ENCODE results near the gene RTTN. TPM values are rescaled to one million over a fixed set of nuclear protein-coding genes. Genes with fewer than 3 reads are reported as not detected.
"Not testable (repeated sequence)": the region's sequence is repeated elsewhere in the genome, so short reads cannot be mapped to it uniquely, and the experiment has no call there.

Gene RTTN
- total RNA-seq, 1 donor from 2014 or later = 9.5 TPM

GRCh38 chr18:70243131-70243929, 37.8 kb upstream of the RTTN start:
- no peak for DNase-seq (ENCODE audit: low spot score in 2 of 2)
- peaks cover 0 to 3% of the 10 kb centered on the region in 2 donors for H3K4me1 ChIP-seq
- no peaks in the 10 kb centered on the region for H3K9me3 ChIP-seq
- TF ChIP-seq, protein P1, sequence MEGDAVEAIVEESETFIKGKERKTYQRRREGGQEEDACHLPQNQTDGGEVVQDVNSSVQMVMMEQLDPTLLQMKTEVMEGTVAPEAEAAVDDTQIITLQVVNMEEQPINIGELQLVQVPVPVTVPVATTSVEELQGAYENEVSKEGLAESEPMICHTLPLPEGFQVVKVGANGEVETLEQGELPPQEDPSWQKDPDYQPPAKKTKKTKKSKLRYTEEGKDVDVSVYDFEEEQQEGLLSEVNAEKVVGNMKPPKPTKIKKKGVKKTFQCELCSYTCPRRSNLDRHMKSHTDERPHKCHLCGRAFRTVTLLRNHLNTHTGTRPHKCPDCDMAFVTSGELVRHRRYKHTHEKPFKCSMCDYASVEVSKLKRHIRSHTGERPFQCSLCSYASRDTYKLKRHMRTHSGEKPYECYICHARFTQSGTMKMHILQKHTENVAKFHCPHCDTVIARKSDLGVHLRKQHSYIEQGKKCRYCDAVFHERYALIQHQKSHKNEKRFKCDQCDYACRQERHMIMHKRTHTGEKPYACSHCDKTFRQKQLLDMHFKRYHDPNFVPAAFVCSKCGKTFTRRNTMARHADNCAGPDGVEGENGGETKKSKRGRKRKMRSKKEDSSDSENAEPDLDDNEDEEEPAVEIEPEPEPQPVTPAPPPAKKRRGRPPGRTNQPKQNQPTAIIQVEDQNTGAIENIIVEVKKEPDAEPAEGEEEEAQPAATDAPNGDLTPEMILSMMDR (IDR thresholded peaks at IDR 0.05) = no peak
- intact Hi-C loops (cut with DNase I) = no loop called here
- no peaks in the 10 kb centered on the region for H3K27me3 ChIP-seq
- H3K4me3 ChIP-seq = no peak overlapping the region
- no peak overlapping the region for H3K27ac ChIP-seq
- no peaks in the 10 kb centered on the region for H3K36me3 ChIP-seq

- H3K9me3 ChIP-seq; intact Hi-C loops (cut with DNase I): not testable (repeated sequence)
Observed at GRCh38 chr18:70236921-70237320, 31.4 kb upstream of the RTTN start.

GRCh38 chr18:70235478-70235877, 30.0 kb upstream of the RTTN start:
- DNase-seq (ENCODE audit: low spot score in 2 of 2) = no peak
- Histone ChIP-seq H3K4me1 (no peaks in the 10 kb centered on the region), H3K9me3 (no peaks in the 10 kb centered on the region), H3K27me3 (no peaks in the 10 kb centered on the region), H3K4me3 (no peak overlapping the region), H3K36me3 (no peaks in the 10 kb centered on the region), H3K27ac (no peak overlapping the region)
- TF ChIP-seq, protein P1 (IDR thresholded peaks at IDR 0.05) = no peak
- intact Hi-C loops (cut with DNase I) = no loop called here

More at GRCh38 chr18:70236921-70237320, 31.4 kb upstream of the RTTN start:
- not testable (repeated sequence) for H3K4me1 ChIP-seq; H3K4me3 ChIP-seq; DNase-seq (ENCODE audit: low spot score in 2 of 2); H3K27me3 ChIP-seq; H3K36me3 ChIP-seq; H3K27ac ChIP-seq

DNA sequence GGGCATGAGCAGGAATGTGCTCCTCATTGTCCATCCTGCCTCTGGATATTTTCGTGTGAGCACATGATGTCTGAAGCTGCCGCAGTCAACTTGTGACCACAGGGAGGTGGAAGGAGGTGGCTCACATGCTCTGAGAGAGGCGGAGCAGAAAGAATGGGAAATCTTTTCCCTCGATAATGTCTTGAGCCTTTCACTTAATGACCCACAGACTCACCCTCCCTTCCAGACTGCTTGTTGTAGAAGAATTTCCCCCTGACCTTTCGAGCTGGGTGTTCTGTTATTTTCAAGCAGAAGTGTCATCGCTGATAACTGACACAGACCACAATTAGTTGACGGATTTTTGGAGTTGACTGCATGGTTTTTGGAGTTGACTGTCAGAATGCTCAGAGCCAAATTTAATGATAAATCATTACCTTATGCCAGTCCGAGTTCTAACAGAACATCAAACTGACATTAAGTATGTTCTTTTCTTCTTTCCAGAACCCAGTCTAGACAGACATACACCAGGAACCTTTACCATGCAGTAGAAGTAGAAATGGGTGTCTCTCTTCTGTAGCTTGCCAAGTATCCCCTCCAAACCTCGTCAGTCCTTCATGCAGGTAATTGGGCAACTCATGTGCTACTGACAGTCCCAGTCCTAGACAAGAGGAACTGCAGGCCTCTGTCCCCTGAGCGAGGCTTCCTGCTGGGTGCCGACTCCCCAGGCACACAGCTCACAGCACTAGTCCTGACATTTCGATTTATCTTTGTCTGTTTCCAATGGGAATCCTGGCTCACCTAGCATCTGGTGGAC, 29.4 kb upstream of the RTTN start:
- TF ChIP-seq, protein P1 (IDR thresholded peaks at IDR 0.05) = no peak
- H3K27ac ChIP-seq = no peak overlapping the region
- H3K36me3 ChIP-seq = no peaks in the 10 kb centered on the region
- no peak for DNase-seq (ENCODE audit: low spot score in 2 of 2)
- H3K4me1 ChIP-seq = no peaks in the 10 kb centered on the region
- no peak overlapping the region for H3K4me3 ChIP-seq
- intact Hi-C loops (cut with DNase I) = no loop called here
- no peaks in the 10 kb centered on the region for H3K9me3 ChIP-seq
- H3K27me3 ChIP-seq = no peaks in the 10 kb centered on the region

DNA sequence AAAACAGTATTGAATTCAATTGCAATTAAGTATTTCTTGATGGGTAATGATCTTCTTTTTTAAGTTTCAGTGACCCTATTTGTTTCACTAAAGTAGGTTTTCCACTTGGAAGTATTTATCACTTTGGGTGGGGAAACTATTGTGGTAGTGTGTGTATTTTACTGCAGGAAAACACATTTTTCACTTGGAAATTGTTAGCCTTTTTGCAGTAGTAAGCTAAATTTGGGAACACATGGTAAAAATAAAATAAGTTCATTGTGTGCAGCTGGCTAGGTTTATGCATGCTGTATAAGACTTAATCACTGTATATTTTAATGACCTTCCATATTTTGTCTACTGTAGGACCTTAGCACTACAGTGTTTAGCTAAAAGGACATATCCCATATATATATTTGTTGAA, 28.5 kb upstream of the RTTN start:
- Histone ChIP-seq H3K9me3 (no peaks in the 10 kb centered on the region), H3K27me3 (no peaks in the 10 kb centered on the region), H3K36me3 (no peaks in the 10 kb centered on the region), H3K27ac (no peak overlapping the region), H3K4me3 (no peak overlapping the region), H3K4me1 (no peaks in the 10 kb centered on the region)
- intact Hi-C loops (cut with DNase I) = no loop called here
- TF ChIP-seq, protein P1 (IDR thresholded peaks at IDR 0.05) = no peak
- DNase-seq (ENCODE audit: low spot score in 2 of 2) = no peak

DNA sequence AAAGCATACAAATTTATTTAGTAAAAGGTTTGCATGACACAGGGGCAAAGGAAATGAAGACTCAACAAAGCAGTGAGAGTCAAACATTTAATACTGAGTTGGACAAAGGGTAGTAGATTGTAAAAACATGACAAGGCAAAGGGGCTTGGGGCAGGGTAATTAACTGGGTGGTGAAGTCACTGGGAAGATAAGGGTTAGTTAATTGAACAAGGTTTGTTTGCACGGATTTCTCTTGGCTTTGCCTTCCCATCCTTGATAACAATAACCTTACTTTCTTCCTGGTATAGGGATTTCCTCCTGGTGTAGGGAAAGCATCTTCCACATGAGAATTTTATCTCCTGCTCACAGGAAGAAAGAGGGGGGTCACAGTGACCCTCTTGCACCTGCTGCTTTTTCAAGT, 26.8 kb upstream of the RTTN start:
- Histone ChIP-seq H3K27me3 (no peaks in the 10 kb centered on the region), H3K36me3 (no peaks in the 10 kb centered on the region), H3K4me1 (no peaks in the 10 kb centered on the region), H3K4me3 (no peak overlapping the region), H3K27ac (no peak overlapping the region), H3K9me3 (peaks cover 5 to 12% of the 10 kb centered on the region in 2 donors)
- TF ChIP-seq, protein P1 (IDR thresholded peaks at IDR 0.05) = no peak
- intact Hi-C loops (cut with DNase I) = no loop called here
- no peak for DNase-seq (ENCODE audit: low spot score in 2 of 2)
